ENCODE measurements around the gene C4B.
"Not testable (repeated sequence)": the region's sequence is repeated elsewhere in the genome, so short reads cannot be mapped to it uniquely, and the experiment has no call there.

C4B gene

GRCh38 chr6:31981744-31982143, 32.9 kb upstream of the C4B start, which contains the start of gene C4A:
Gene C4A, plus strand, starts transcription at chr6:31982057. Its CDS starts 51 bp downstream, at chr6:31982108.
- DNase-seq (ENCODE audit: low spot score) = not testable (repeated sequence)

GRCh38 chr6:31989363-31989762, 25.2 kb upstream of the C4B start:
- not testable (repeated sequence) for DNase-seq (ENCODE audit: low spot score)

- not testable (repeated sequence) for DNase-seq (ENCODE audit: low spot score)
These were observed 20.2 kb upstream of the C4B start for GRCh38 chr6:31994421-31994820.

DNA sequence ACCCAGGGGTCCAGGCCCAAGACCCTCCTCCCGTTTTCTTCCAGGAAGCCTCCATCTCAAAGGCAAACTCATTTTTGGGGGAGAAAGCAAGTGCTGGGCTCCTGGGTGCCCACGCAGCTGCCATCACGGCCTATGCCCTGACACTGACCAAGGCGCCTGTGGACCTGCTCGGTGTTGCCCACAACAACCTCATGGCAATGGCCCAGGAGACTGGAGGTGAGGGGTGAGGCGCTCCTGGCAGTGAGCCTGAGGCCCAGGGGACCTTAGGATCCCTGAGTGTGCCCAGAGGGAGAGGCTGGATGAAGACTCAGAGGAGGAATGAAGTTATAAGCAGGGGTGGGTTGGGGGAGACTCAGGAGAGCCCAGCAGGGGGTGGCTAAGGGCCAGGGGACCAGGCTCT, 18.2 kb upstream of the C4B start:
- DNase-seq (ENCODE audit: low spot score) = not testable (repeated sequence)

DNA sequence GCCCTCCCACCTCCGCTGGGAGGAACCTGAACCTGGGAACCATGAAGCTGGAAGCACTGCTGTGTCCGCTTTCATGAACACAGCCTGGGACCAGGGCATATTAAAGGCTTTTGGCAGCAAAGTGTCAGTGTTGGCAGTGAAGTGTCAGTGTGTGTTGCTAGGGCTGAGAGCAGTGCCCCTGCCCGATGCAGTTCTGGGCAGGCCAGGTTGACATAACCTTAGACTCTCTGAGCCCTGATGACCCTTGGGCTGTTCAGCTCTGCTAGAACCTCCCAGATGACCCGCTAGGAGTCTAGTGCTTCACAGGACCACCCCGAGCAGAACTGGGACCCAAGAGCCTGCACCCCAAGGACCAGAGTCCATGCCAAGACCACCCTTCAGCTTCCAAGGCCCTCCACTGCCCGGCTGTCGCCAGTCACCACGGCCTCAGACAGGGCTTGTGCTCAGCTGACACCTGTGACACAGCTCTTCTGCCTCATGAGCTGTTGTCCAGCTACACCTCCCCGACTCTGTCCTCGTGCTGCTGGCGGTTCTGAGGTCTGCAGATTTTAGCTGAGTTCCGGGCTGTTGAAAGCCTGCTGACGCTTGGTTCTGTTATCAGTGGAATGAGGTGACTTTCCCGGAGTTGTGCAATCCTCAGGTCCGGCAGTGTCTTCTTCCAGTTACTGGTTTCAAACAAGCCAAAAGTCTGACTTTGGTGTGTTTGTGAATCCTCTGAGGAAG, 11.9 kb upstream of the C4B start:
- not testable (repeated sequence) for DNase-seq (ENCODE audit: low spot score)

DNA sequence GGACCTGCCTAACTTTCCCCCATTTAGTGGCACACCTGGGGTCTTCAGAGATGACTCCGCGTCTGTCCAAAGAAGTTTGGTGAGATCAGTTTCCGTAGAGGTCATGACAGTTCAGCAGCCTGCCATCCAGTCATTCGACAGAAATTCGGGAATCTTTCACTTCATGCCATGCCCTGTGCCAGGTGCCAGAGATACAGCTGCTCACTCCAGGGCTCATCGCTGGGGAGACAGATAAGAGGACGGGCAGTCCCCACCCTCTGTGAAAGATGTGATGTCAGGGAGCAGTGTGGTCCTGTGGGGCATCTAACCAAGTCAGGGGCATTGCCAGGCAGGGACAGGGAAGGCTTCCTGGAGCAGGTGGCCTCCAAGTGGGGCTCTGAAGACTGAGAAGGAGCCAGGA, 11.3 kb upstream of the C4B start:
- DNase-seq (ENCODE audit: low spot score) = not testable (repeated sequence)

- DNase-seq (ENCODE audit: low spot score) = not testable (repeated sequence)
These were observed 10.2 kb upstream of the C4B start for GRCh38 chr6:32004393-32004792.

GRCh38 chr6:32004864-32005537, 9.6 kb upstream of the C4B start:
- DNase-seq (ENCODE audit: low spot score) = not testable (repeated sequence)

DNA sequence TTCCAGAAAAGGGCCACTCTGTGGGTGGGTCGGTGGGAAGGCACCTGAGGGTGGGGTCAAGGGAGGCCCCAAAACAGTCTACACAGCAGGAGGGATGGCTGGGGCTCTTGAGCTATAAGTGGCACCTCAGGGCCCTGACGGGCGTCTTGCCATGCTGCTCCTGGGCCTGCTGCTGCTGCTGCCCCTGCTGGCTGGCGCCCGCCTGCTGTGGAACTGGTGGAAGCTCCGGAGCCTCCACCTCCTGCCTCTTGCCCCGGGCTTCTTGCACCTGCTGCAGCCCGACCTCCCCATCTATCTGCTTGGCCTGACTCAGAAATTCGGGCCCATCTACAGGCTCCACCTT, 9.1 kb upstream of the C4B start:
- DNase-seq (ENCODE audit: low spot score) = not testable (repeated sequence)

GRCh38 chr6:32005991-32006529, 8.5 kb upstream of the C4B start:
- DNase-seq (ENCODE audit: low spot score) = not testable (repeated sequence)

- DNase-seq (ENCODE audit: low spot score) = not testable (repeated sequence)
These were observed 7.5 kb upstream of the C4B start for GRCh38 chr6:32007086-32007485.

DNA sequence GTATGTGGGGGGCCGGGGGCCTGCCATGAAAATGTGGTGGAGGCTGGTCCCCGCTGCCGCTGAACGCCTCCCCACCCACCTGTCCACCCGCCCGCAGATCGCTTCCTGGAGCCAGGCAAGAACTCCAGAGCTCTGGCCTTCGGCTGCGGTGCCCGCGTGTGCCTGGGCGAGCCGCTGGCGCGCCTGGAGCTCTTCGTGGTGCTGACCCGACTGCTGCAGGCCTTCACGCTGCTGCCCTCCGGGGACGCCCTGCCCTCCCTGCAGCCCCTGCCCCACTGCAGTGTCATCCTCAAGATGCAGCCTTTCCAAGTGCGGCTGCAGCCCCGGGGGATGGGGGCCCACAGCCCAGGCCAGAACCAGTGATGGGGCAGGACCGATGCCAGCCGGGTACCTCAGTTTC, 6.6 kb upstream of the C4B start:
- not testable (repeated sequence) for DNase-seq (ENCODE audit: low spot score)

DNA sequence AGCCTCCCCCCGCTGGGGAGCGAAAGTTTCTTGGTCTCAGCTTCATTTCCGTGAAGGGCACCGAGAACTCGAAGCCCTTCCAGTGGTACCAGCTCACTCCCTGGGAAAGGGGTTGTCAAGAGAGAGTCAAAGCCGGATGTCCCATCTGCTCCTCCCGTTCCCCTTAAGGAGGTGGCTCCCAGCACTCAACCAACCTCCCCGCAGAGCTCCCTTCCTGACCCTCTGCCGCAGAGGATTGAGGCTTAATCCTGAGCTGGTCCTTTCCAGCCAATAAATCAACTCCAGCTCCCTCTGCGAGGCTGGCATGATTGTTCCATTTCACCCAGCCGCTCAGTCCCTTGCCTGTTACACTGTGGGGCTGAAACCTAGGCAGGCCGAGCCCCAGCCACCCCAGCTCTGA, 6.0 kb upstream of the C4B start:
- not testable (repeated sequence) for DNase-seq (ENCODE audit: low spot score)

GRCh38 chr6:32009537-32009936, 5.1 kb upstream of the C4B start:
- not testable (repeated sequence) for DNase-seq (ENCODE audit: low spot score)

- not testable (repeated sequence) for DNase-seq (ENCODE audit: low spot score)
These were observed 3.6 kb upstream of the C4B start for GRCh38 chr6:32010856-32011530.

GRCh38 chr6:32012941-32013617, 1.5 kb upstream of the C4B start:
- not testable (repeated sequence) for DNase-seq (ENCODE audit: low spot score)

- DNase-seq (ENCODE audit: low spot score) = not testable (repeated sequence)
These were observed 857 bp upstream of the C4B start for GRCh38 chr6:32013738-32014137.

DNA sequence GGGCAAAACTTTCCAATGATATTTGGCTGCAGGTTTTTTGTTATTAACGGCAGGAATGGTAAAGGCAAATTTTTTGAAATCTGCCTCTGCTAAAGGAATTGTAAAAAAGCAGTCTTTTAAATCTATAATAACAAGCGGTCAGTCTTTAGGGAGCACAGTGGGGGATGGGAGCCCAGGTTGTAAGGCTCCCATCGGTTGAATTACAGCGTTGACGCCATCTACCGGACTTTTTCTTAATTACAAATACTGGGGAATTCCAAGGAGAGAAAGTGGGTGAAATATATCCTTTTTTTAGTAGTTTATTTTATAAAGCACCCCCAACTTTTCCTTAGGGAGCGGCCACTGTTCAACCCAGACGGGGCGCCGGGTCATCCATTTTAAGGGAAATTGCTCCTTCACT, 7.5 kb downstream of the C4B start:
- DNase-seq (ENCODE audit: low spot score) = not testable (repeated sequence)

- DNase-seq (ENCODE audit: low spot score) = not testable (repeated sequence)
These were observed 14.0 kb downstream of the C4B start for GRCh38 chr6:32028631-32029030.

DNA sequence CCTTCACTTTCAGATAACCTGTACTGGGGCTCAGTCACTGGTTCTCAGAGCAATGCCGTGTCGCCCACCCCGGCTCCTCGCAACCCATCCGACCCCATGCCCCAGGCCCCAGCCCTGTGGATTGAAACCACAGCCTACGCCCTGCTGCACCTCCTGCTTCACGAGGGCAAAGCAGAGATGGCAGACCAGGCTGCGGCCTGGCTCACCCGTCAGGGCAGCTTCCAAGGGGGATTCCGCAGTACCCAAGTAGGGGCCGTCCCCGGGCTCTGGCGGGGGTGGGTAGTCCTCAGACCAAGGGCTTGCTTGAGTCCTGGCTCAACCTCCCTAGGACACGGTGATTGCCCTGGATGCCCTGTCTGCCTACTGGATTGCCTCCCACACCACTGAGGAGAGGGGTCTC, 15.0 kb downstream of the C4B start:
- not testable (repeated sequence) for DNase-seq (ENCODE audit: low spot score)

GRCh38 chr6:32035283-32036013, 20.9 kb downstream of the C4B start:
- not testable (repeated sequence) for DNase-seq (ENCODE audit: low spot score)

Measured in kidney tubule cell (primary cell).